H9 (cell line): ENCODE measurements around the gene KCNS3. TPM values are rescaled to one million over a fixed set of nuclear protein-coding genes. Genes with fewer than 3 reads are reported as not detected.

Experiments
- DNase-seq: peaks from one replicate; pipeline ENCODE4 v3.0.0-alpha.2; 2017
- H2AFZ ChIP-seq: one replicate; pipeline ENCODE4 v1.6.1; 2013; ENCODE audit warnings: mild to moderate bottlenecking, low read length, control low read depth, moderate library complexity
- H2AK5ac ChIP-seq: 2 replicates; pipeline ENCODE4 v1.6.1; 2013; ENCODE audit warnings: low read length, control low read depth, mixed read lengths; ENCODE audit not compliant: insufficient read length
- H2BK120ac ChIP-seq: one replicate; pipeline ENCODE4 v1.6.1; 2013; ENCODE audit warnings: low read depth, mild to moderate bottlenecking, low read length, control low read depth, inconsistent platforms; ENCODE audit not compliant: poor library complexity, severe bottlenecking
- H2BK12ac ChIP-seq: 2 replicates; pipeline ENCODE4 v1.6.1; 2013; ENCODE audit warnings: low read length, control low read depth, mixed read lengths, low read depth; ENCODE audit not compliant: insufficient read length
- H2BK15ac ChIP-seq: 2 replicates; pipeline ENCODE4 v1.6.1; 2013; ENCODE audit warnings: low read depth, low read length, control low read depth
- H2BK20ac ChIP-seq: one replicate; pipeline ENCODE4 v1.6.1; 2013; ENCODE audit warnings: low read depth, mild to moderate bottlenecking, low read length, control low read depth, inconsistent platforms; ENCODE audit not compliant: poor library complexity, severe bottlenecking
- H2BK5ac ChIP-seq: 2 replicates; pipeline ENCODE4 v1.6.1; 2013; ENCODE audit warnings: low read length, control low read depth, mixed read lengths; ENCODE audit not compliant: insufficient read length
- H3K14ac ChIP-seq: 2 replicates; pipeline ENCODE4 v1.6.1; 2013; ENCODE audit warnings: low read length, control low read depth; ENCODE audit not compliant: insufficient read depth
- H3K18ac ChIP-seq: 2 replicates; pipeline ENCODE4 v1.6.1; 2013; ENCODE audit warnings: low read depth, mild to moderate bottlenecking, mixed read lengths, low read length, control low read depth; ENCODE audit not compliant: insufficient read length
- H3K23ac ChIP-seq: 2 replicates; pipeline ENCODE4 v1.6.1; 2013; ENCODE audit warnings: low read length, control low read depth, mixed read lengths, low read depth; ENCODE audit not compliant: insufficient read length
- H3K23me2 ChIP-seq: 2 replicates; pipeline ENCODE4 v1.6.1; 2013; ENCODE audit warnings: low read depth, mild to moderate bottlenecking, mixed read lengths, low read length, control low read depth; ENCODE audit not compliant: insufficient read length, poor library complexity, severe bottlenecking
- H3K27ac ChIP-seq: 2 replicates; pipeline ENCODE4 v1.5.1; 2013; ENCODE audit warnings: low read length, control low read depth, mixed read lengths, low read depth; ENCODE audit not compliant: insufficient read length
- H3K27me3 ChIP-seq: 2 replicates; pipeline ENCODE4 v1.6.1; 2013; ENCODE audit warnings: low read length, control low read depth, inconsistent platforms; ENCODE audit not compliant: insufficient read depth
- H3K4ac ChIP-seq: 2 replicates; pipeline ENCODE4 v1.6.1; 2013; ENCODE audit warnings: low read depth, mild to moderate bottlenecking, control low read depth, inconsistent platforms, low read length, moderate library complexity
- H3K4me1 ChIP-seq: 2 replicates; pipeline ENCODE4 v1.6.1; 2013; ENCODE audit warnings: low read length, control low read depth, inconsistent platforms; ENCODE audit not compliant: insufficient read depth
- H3K4me2 ChIP-seq: 2 replicates; pipeline ENCODE4 v1.6.1; 2013; ENCODE audit warnings: low read length, control low read depth, mixed read lengths; ENCODE audit not compliant: insufficient read length, insufficient read depth
- H3K56ac ChIP-seq: 2 replicates; pipeline ENCODE4 v1.6.1; 2013; ENCODE audit warnings: low read depth, mild to moderate bottlenecking, mixed read lengths, low read length, control low read depth; ENCODE audit not compliant: insufficient read length
- H3K79me1 ChIP-seq: 2 replicates; pipeline ENCODE4 v1.6.1; 2013; ENCODE audit warnings: low read depth, mild to moderate bottlenecking, moderate library complexity, low read length, control low read depth, inconsistent platforms; ENCODE audit not compliant: insufficient read depth, poor library complexity, severe bottlenecking
- H3K79me2 ChIP-seq: 2 replicates; pipeline ENCODE4 v1.6.1; 2013; ENCODE audit warnings: low read length, control low read depth, inconsistent platforms; ENCODE audit not compliant: insufficient read depth
- H3K9ac ChIP-seq: 2 replicates; pipeline ENCODE4 v1.6.1; 2013; ENCODE audit warnings: low read length, control low read depth, mixed read lengths; ENCODE audit not compliant: insufficient read length; ENCODE audit errors: extremely low read depth
- H3K9me3 ChIP-seq: one replicate; pipeline ENCODE4 v1.6.1; 2013; ENCODE audit warnings: low read depth, low read length, inconsistent platforms; ENCODE audit not compliant: control insufficient read depth
- H3T11ph ChIP-seq: one replicate; pipeline ENCODE4 v1.6.1; 2013; ENCODE audit warnings: mild to moderate bottlenecking, low read length, control low read depth, inconsistent platforms
- H4K20me1 ChIP-seq: one replicate; pipeline ENCODE4 v1.6.1; 2013; ENCODE audit not compliant: control insufficient read depth, insufficient read length, insufficient read depth
- H4K5ac ChIP-seq: 2 replicates; pipeline ENCODE4 v1.6.1; 2013; ENCODE audit warnings: low read depth, mild to moderate bottlenecking, mixed read lengths, low read length, control low read depth; ENCODE audit not compliant: insufficient read length
- H4K8ac ChIP-seq: replicated peaks from 2 replicates; pipeline ENCODE4 v1.6.1; 2013; ENCODE audit warnings: low read length, control low read depth, mixed read lengths, low read depth; ENCODE audit not compliant: insufficient read length
- H4K91ac ChIP-seq: 2 replicates; pipeline ENCODE4 v1.6.1; 2013; ENCODE audit warnings: low read depth, mild to moderate bottlenecking, moderate library complexity, mixed read lengths, low read length, control low read depth; ENCODE audit not compliant: insufficient read length
- H3K27ac Mint-ChIP-seq, 3 experiments: 2 replicates in 2 of 3; 3 replicates in 1 of 3; pipeline ENCODE4 v1.8.0; 2020 to 2021; ENCODE audit warnings: mixed read lengths in 3 of 3, mild to moderate bottlenecking in 1 of 3, moderate library complexity in 1 of 3
- H3K27me3 Mint-ChIP-seq: 2 replicates; pipeline ENCODE4 v1.8.0; 2021; ENCODE audit warnings: low read depth, mild to moderate bottlenecking, moderate library complexity, mixed read lengths
- H3K36me3 Mint-ChIP-seq, 3 experiments: 2 replicates in 2 of 3; 3 replicates in 1 of 3; pipeline ENCODE4 v1.8.0; 2020 to 2021; ENCODE audit warnings: low read depth in 3 of 3, mixed read lengths in 3 of 3; ENCODE audit not compliant: insufficient read depth in 1 of 3
- H3K4me1 Mint-ChIP-seq, 2 experiments: 2 replicates each; pipeline ENCODE4 v1.8.0; 2020; ENCODE audit warnings: mixed read lengths in 2 of 2
- H3K4me3 Mint-ChIP-seq, 2 experiments: 2 replicates in 1 of 2; 3 replicates in 1 of 2; pipeline ENCODE4 v1.8.0; 2020 to 2021; ENCODE audit warnings: mild to moderate bottlenecking in 2 of 2, mixed read lengths in 2 of 2, moderate library complexity in 1 of 2
- H3K9me3 Mint-ChIP-seq, 2 experiments: 2 replicates in 1 of 2; 3 replicates in 1 of 2; pipeline ENCODE4 v1.8.0; 2020; ENCODE audit warnings: mild to moderate bottlenecking in 2 of 2, mixed read lengths in 2 of 2, moderate library complexity in 1 of 2
- WGBS: extraction: QIAGEN DNeasy Blood & Tissue Kit; methylation state at CpG from one replicate; pipeline ENCODE4 v1.1.7; 2013; ENCODE audit warnings: missing lambda C conversion rate, low lambda C conversion rate, mixed read lengths; ENCODE audit not compliant: insufficient read length; ENCODE audit errors: extremely low coverage; 5-methylcytosine and 5-hydroxymethylcytosine counted together
- total RNA-seq: library from RNA; stranded (reverse); gene quantifications from 2 replicates; pipeline ENCODE4 v1.2.1, GENCODE V29; 2021
- TF ChIP-seq, protein P1 (sequence below): fragments of 200-600 bp; sonication (generic); conservative IDR thresholded peaks from 3 replicates; pipeline ENCODE4 v1.8.0; 2021; ENCODE audit warnings: antibody characterized with exemption, mild to moderate bottlenecking

The KCNS3 gene
- total RNA-seq, 1 experiment from 2014 or later = 8.0 TPM

DNA sequence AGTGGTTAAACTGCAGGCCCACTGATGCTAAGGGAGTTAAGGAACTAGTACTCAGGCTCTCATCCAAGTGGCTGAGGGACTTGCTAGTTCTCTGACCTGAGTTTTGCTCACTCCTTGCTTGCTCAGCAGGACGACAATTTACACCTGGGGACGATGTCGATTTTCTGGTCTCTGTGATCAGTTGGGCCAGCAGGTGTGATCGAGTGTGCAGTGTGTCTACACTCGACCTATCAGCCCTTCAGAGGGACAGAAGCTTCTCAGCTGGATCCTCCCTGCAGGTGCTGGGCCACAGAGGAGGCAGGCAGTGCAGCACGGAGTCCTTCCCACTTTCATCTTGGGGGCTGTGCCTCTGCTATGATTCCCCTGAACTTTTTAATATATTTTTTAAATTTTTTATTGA, 71.5 kb downstream of the KCNS3 start:
- Mint-ChIP-seq H3K36me3 (no peaks in the 10 kb centered on the region), H3K27ac (0 out of 7 replicates have a peak overlapping the region, but pooled peaks of 1 of the 3 experiments have one; percentile 69), H3K4me3 (no peak overlapping the region), H3K27me3 (no peaks in the 10 kb centered on the region; the same call in 1 of the 2 replicates), H3K9me3 (no peaks in the 10 kb centered on the region), H3K4me1 (no peaks in the 10 kb centered on the region)
- Histone ChIP-seq H3K23me2 (no peaks in the 10 kb centered on the region), H3K23ac (no peak overlapping the region), H3K56ac (no peak overlapping the region), H3K4me2 (no peak overlapping the region), H3K18ac (no peak overlapping the region), H4K8ac (no peak overlapping the region), H3T11ph (no peak overlapping the region), H3K9me3 (no peaks in the 10 kb centered on the region), H3K79me2 (no peaks in the 10 kb centered on the region), H2BK12ac (no peak overlapping the region), H2BK20ac (no peak overlapping the region), H3K4me1 (no peaks in the 10 kb centered on the region; the same call in 1 of the 2 replicates), H3K27me3 (no peaks in the 10 kb centered on the region), H4K20me1 (no peaks in the 10 kb centered on the region), H3K27ac (no peak overlapping the region), H2AK5ac (no peak overlapping the region), H3K9ac (no peak overlapping the region), H3K79me1 (no peaks in the 10 kb centered on the region), H2BK120ac (no peak overlapping the region), H2BK5ac (no peak overlapping the region), H3K14ac (no peak overlapping the region), H4K91ac (no peak overlapping the region), H4K5ac (no peak overlapping the region), H2BK15ac (no peak overlapping the region), H2AFZ (no peak overlapping the region), H3K4ac (no peak overlapping the region)
- no peak for DNase-seq
- no CpG with 5 or more reads among the region's 6 CpGs for WGBS
- TF ChIP-seq, protein P1, sequence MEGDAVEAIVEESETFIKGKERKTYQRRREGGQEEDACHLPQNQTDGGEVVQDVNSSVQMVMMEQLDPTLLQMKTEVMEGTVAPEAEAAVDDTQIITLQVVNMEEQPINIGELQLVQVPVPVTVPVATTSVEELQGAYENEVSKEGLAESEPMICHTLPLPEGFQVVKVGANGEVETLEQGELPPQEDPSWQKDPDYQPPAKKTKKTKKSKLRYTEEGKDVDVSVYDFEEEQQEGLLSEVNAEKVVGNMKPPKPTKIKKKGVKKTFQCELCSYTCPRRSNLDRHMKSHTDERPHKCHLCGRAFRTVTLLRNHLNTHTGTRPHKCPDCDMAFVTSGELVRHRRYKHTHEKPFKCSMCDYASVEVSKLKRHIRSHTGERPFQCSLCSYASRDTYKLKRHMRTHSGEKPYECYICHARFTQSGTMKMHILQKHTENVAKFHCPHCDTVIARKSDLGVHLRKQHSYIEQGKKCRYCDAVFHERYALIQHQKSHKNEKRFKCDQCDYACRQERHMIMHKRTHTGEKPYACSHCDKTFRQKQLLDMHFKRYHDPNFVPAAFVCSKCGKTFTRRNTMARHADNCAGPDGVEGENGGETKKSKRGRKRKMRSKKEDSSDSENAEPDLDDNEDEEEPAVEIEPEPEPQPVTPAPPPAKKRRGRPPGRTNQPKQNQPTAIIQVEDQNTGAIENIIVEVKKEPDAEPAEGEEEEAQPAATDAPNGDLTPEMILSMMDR = no peak
